NCI-H2227 (cell line): Measurements from ENCODE around the gene DNM1.
"Not testable (repeated sequence)": the region's sequence is repeated elsewhere in the genome, so short reads cannot be mapped to it uniquely, and the experiment has no call there.

Experiments
- DNase-seq: peaks from one replicate; lab custom pipeline; 2025; ENCODE audit not compliant: unreplicated experiment; lab: John Stamatoyannopoulos, UW

Gene DNM1

DNA sequence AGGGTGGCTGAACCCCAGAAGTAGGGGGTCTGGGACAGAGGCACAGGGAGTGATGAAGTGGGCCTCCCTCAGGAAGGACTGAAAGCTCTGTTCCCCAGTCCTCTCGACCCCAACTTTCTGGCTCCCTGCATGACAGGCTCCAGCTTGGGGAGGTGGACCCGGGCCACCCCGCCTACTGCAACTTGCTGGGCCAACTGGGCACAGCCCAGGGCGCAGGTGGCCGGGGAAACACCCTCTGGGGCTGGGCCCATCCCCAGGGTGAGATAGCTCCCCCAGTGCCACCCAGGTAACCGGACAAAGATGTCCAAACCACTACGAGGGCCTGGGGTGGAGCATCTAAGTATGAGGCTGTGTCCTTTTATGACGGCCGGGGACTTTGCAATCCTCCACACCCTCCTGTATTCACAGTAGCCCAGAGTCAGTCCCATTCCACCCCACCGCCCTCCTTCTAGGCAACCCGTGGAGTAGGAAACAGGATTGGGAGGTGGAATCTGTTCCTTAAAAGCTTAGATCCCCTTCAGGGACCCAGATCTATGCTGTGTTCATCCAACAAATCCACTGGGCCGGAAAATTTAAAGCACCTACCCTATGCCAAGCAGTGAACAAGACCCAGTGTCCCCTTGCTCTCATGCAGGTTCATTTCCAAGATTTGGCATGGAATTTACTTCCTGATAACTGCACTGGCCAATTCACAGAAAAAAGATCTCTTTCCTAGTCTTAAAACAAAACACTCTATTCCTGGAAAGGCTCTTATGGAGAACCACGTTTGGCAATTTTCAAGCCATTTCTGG is 19.9 kb downstream of the DNM1 start:
- no peak for DNase-seq

DNA sequence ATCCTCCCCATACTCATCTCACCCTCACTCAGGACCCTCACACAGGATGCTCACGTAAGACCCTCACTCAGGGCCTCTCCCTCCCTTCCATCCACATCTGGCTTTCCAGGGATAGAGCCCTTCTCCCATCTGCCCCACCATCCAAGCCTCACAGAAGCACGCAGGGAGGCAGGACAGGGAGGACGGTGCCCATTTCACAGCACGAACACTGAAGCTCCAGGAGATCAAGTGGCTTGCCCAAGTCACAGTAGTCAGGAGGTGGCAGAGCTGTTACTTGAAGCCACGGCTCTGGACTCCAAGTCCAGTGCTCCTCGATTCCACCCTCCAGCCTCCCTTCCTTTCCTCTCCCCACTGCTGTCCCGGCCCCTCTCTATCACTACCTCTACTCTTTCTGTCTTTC is 21.7 kb downstream of the DNM1 start:
- DNase-seq, result no peak

- no peak for DNase-seq
Observed at GRCh38 chr9:128225770-128226411, 22.7 kb downstream of the DNM1 start.

GRCh38 chr9:128226412-128226801 is 23.2 kb downstream of the DNM1 start:
- no peak for DNase-seq

GRCh38 chr9:128230897-128231296 is 27.7 kb downstream of the DNM1 start:
- not testable (repeated sequence) for DNase-seq

DNA sequence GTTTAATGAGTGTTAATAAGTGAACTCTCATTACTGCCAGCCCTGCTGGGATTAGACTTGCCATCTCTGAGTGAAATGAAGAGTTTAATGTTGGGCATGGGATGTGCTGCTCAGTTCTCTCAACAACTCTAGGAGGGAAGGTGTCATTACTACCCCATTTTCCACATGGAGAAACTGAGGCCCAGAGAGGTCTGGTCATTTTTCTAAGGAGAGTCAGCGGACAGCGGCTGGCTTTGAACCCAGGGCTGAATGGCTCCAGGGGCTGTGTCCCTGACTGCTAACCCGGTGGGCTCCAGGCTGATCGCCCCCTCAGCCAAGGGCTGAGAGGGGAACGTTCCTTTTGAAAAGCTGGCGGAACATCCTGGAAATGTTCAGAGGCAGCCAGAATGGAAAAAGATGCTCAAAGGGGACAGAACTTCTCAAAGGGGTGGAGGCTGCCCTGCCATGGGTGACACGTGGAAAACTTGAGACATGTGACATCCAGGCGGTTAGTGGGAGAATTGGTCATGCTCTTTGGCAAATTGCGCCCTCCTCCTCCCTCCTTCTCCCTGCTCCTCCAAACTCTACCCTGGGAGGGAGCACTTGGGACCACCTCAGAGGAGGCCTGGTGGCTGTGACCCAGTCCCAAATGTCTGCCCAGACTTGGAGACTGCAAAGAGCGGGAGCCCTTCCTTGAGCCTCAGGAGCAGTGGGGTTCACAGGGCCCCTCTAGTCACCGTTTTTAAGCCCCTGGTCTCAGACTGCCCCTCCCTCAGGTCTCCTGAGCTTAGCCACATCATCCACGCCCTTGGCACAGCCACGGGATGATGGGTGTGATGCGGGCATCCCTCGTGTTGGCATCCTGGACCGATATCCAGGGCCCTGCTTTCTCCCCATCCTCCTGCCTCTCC is 28.7 kb downstream of the DNM1 start:
- no peak for DNase-seq

DNA sequence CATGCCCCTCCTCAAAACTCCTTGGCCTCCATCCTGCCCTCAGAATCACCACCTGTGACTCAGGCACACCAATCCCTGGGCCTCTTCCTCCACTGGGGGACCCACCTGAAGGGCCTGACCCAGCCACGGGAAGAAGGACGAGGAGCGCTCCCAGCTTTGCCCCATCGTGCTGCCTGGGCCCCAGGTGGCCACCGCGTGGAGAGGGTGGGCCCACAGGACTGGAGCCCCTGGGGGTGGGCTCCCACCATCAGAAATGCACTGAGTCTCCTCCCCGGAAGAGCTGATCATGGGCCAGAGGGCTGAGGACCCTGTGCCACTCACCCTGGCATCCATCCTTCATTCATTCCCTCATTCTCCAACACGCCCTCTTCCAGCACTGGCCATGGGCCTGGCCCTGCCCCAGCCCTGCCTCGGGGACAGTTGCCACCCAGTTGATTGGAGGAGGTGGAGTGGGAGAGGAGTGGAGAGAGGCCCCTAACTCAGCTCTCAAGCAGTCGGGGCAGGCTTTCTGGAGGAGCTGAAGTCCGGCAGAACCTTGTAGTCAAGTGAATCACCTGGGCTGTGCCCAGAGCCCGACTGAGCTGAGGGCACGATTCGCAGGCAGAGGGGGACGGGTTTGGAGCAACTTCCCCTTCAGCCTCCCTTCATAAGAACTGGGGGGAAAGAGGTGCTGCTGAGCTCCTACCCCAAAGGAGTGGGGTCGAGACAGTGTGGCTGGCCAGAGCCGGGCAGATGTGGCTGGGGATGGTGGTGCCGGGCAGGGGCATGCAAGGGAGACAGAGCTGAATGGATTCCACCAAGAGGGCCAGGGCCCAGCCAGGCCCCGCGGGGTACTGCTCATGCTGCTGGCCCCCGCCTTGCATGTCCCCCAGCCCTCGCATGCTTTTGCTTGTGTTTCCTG is 29.6 kb downstream of the DNM1 start:
- DNase-seq, result no peak

- DNase-seq, result no peak
Observed at GRCh38 chr9:128233817-128234406, 30.7 kb downstream of the DNM1 start.

GRCh38 chr9:128242124-128242523 is 38.9 kb downstream of the DNM1 start:
- DNase-seq, result no peak

DNA sequence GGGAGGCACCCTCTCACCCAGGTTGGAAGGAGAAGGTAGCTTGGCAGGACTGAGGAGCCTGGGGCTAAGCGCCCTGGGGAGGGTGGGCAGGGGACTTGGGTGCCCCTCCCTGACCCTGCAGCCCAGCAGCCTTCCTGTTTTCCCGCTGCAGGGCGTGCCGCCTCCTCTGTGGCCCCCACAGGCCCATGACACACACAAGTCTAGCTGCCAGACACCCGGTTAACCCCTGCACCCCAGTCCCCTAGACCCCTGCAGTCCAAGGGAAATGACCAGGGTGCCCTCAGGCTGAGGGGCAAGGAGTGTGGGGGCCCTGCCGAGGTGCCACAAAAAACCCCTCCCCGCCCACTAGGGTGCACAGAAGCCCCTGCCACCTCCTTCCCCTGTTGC is 39.6 kb downstream of the DNM1 start:
- DNase-seq, result no peak

DNA sequence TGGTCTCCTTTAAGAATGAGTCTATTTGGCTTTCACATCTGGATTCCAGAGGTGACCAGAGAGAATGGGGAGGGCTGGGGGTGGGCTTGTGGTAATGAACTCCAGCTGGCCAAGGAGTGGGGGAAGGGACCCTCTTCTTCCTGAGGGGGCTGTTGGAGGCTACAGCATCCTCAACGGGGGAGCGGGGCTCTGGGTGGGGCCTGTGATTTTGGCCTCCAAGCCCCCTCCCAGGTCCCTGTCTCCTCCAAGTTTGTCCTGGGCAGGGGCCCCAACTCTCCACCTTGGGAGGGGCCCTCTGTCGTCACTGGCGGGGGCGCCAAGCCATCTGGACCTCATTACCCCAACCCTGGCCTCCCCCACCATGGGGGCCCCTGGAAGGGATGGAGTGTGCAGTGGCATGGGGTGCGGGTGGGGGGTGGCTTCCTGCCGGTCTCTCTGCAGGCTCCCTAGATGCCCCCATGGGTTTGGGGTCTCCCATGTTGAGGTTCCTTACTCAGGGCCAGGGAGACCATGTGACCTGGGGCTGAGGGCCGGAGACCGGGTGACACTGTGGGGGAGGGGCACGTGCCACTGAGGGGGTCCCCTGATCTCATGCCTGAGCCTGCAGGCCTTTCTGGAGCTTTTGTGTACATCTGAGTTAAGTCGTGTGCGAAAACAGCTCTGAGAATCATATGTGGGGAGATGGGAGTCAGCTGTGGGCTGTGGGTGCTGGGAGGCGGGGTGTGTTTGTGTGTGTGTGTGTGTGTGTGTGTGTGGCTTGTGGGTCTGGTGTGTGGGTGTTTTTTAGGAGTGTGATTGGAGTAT is 40.2 kb downstream of the DNM1 start:
- no peak for DNase-seq

DNA sequence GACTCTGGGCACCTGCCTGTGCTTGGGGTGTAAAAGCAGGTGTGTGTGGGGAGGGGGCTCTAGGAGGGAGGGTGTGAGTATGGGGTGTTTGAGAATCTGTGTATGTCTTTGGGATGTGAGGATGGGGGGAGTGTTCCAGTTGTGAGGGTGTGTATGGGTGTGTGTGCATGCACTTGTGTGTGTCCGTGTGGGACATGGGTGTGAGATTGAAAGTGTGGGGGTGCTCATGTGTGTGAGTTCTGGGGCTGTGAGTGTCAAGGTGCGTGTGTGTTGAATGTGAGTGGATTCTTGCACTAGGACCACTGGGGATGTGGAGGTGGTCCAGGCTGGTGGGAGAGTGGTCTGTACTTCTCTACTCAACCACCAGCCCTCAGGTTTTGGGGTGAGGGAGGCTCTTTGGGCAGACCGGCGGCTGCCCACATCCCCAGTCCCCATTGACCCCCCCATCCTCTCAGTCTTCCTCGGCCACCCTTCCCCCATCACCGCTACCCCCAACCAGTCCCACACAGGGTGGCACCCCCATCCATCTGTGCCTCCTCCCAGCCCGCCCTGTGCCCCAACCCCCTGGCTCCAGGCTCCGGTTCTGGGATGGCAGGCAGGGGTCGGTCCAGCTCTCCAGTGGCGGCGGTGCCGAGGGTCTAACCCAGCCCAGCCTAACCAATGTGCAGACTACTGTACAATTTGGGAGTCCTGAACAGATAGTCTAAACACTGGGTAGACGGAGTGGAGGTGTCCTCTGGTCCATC is 41.1 kb downstream of the DNM1 start:
- DNase-seq, result no peak

- peak; percentile 18 for DNase-seq
Observed at GRCh38 chr9:128244837-128245231, 41.7 kb downstream of the DNM1 start.

- DNase-seq, result no peak
Observed at GRCh38 chr9:128245421-128246151, 42.4 kb downstream of the DNM1 start.

DNA sequence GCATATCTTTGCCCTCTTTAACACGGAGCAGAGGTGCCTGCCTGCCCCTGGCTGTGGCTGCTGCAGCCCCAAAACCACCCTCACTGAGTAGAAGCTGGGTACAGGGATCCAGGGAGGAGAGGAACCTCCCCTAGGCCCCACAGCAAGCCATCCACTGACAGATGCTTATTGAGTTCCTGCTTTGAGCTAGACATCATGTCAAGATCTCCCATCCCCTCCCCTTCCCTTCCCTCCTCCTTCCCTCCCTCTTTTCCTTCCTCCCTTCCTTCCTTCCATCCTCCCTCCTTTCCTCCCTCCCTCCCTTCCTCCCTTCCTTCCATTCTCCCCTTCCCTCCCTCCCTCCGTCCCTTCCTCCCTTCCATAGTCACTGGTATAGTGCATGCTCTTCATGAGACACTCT is 43.3 kb downstream of the DNM1 start:
- no peak for DNase-seq

DNA sequence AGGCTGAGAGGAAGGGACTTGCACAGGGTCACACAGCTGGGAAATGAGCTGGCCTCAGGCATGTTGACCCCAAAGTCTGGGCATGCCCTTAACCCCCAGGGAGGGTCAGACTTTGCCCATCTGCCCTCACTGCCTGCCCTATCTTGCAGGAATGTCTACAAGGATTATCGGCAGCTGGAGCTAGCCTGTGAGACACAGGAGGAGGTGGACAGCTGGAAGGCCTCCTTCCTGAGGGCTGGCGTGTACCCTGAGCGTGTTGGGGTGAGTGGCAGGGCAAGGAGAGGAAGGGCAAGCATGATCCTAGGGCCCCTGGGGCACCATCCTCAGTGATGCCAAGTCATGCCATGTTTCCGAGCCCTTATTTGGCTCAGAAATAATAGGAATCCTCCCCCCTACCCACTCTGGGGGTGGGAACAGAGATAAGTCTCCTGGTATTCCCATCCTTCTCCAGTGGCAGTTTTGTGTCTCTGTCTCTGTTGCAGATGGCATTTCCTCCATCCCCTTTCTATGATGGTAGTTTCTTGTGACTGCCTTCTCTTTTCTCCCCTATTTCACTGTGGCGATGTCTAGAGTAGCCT is 44.1 kb downstream of the DNM1 start:
- DNase-seq, result no peak

GRCh38 chr9:128249558-128249907 is 46.4 kb downstream of the DNM1 start:
- DNase-seq, result no peak
